Neuronal stem cell (in vitro differentiated cells): ENCODE data around the gene SORCS2.

Experiments used
- DNase-seq: peaks from one replicate; pipeline ENCODE4 v3.0.0-alpha.2; 2013; ENCODE audit warnings: low spot score
- H2AFZ ChIP-seq: one replicate; pipeline ENCODE4 v1.6.1; 2013; ENCODE audit warnings: mild to moderate bottlenecking, low read length, inconsistent platforms
- H2AK5ac ChIP-seq: 2 replicates; pipeline ENCODE4 v1.6.1; 2013; ENCODE audit warnings: low read depth, mild to moderate bottlenecking, inconsistent platforms, low read length, moderate library complexity, mixed read lengths
- H2BK120ac ChIP-seq: 2 replicates; pipeline ENCODE4 v1.6.1; 2013; ENCODE audit warnings: low read depth, mild to moderate bottlenecking, inconsistent platforms, low read length, moderate library complexity, mixed read lengths
- H2BK12ac ChIP-seq: one replicate; pipeline ENCODE4 v1.6.1; 2013; ENCODE audit warnings: low read length, inconsistent platforms
- H2BK15ac ChIP-seq: 2 replicates; pipeline ENCODE4 v1.6.1; 2013; ENCODE audit warnings: mild to moderate bottlenecking, low read length, inconsistent platforms, mixed read lengths
- H2BK5ac ChIP-seq: one replicate; pipeline ENCODE4 v1.6.1; 2013; ENCODE audit warnings: inconsistent platforms, mild to moderate bottlenecking, low read length, moderate library complexity
- H3K14ac ChIP-seq: one replicate; pipeline ENCODE4 v1.6.1; 2013; ENCODE audit warnings: low read length, inconsistent platforms
- H3K18ac ChIP-seq: 2 replicates; pipeline ENCODE4 v1.6.1; 2013; ENCODE audit warnings: low read length, inconsistent platforms
- H3K23ac ChIP-seq: 2 replicates; pipeline ENCODE4 v1.6.1; 2013; ENCODE audit warnings: low read depth, mild to moderate bottlenecking, mixed read lengths, low read length, inconsistent platforms; ENCODE audit not compliant: poor library complexity
- H3K27ac ChIP-seq: replicated peaks from 3 replicates; pipeline ENCODE4 v1.5.1; 2013; ENCODE audit warnings: low read length, inconsistent platforms
- H3K27me3 ChIP-seq, 3 experiments: 2 replicates each; pipeline ENCODE4 v1.6.1; 2013; ENCODE audit warnings: low read length in 3 of 3, mild to moderate bottlenecking in 2 of 3, inconsistent platforms in 1 of 3, low read depth in 1 of 3, mixed read lengths in 1 of 3, moderate library complexity in 1 of 3; ENCODE audit not compliant: control insufficient read depth in 3 of 3, insufficient read depth in 3 of 3
- H3K36me3 ChIP-seq, 2 donors: replicated peaks in 1 of 2; 2 replicates each; pipeline ENCODE4 v1.6.1; 2013; ENCODE audit warnings: low read length in 2 of 2; ENCODE audit not compliant: control insufficient read depth in 2 of 2, insufficient read depth in 2 of 2
- H3K4ac ChIP-seq: 2 replicates; pipeline ENCODE4 v1.6.1; 2013; ENCODE audit warnings: inconsistent platforms, mild to moderate bottlenecking, low read length, moderate library complexity
- H3K4me1 ChIP-seq, 2 donors: 1 replicate in 1 of 2; 2 replicates in 1 of 2; pipeline ENCODE4 v1.6.1; 2013; ENCODE audit warnings: low read length in 2 of 2, low read depth in 1 of 2; ENCODE audit not compliant: control insufficient read depth in 2 of 2, insufficient read depth in 1 of 2
- H3K4me2 ChIP-seq: one replicate; pipeline ENCODE4 v1.6.1; 2013; ENCODE audit warnings: mild to moderate bottlenecking, low read length, inconsistent platforms; ENCODE audit not compliant: insufficient read depth, poor library complexity, severe bottlenecking
- H3K4me3 ChIP-seq, 2 donors: 2 replicates each; pipeline ENCODE4 v1.5.1; 2013; ENCODE audit warnings: low read length in 2 of 2, mild to moderate bottlenecking in 2 of 2, inconsistent platforms in 1 of 2, moderate library complexity in 1 of 2
- H3K79me1 ChIP-seq: one replicate; pipeline ENCODE4 v1.6.1; 2013; ENCODE audit warnings: low read depth, mild to moderate bottlenecking, inconsistent platforms, low read length, moderate library complexity
- H3K9ac ChIP-seq: one replicate; pipeline ENCODE4 v1.6.1; 2013; ENCODE audit warnings: mild to moderate bottlenecking, low read depth, low read length, inconsistent platforms; ENCODE audit not compliant: poor library complexity
- H3K9me3 ChIP-seq, 2 donors: replicated peaks in 1 of 2; 2 replicates each; pipeline versions ENCODE3 to v1.6.1; 2013; ENCODE audit warnings: low read length in 2 of 2, mild to moderate bottlenecking in 2 of 2, inconsistent platforms in 1 of 2, low read depth in 1 of 2, mixed read lengths in 1 of 2, moderate library complexity in 1 of 2; ENCODE audit not compliant: control insufficient read depth in 2 of 2, insufficient read depth in 1 of 2
- H4K8ac ChIP-seq: one replicate; pipeline ENCODE4 v1.6.1; 2013; ENCODE audit warnings: low read depth, mild to moderate bottlenecking, inconsistent platforms, low read length, moderate library complexity
- H4K91ac ChIP-seq: one replicate; pipeline ENCODE4 v1.6.1; 2013; ENCODE audit warnings: low read length, low read depth, mild to moderate bottlenecking, inconsistent platforms; ENCODE audit not compliant: poor library complexity
- WGBS, 2 donors: extraction: QIAGEN DNeasy Blood & Tissue Kit; methylation state at CpG; one replicate each; pipeline ENCODE4 v1.1.7; 2013; ENCODE audit warnings: missing lambda C conversion rate in 2 of 2, mixed read lengths in 1 of 2; ENCODE audit not compliant: insufficient read length in 2 of 2, insufficient replicate concordance in 1 of 2; ENCODE audit errors: extremely low coverage in 2 of 2; 5-methylcytosine and 5-hydroxymethylcytosine counted together

The SORCS2 gene

DNA sequence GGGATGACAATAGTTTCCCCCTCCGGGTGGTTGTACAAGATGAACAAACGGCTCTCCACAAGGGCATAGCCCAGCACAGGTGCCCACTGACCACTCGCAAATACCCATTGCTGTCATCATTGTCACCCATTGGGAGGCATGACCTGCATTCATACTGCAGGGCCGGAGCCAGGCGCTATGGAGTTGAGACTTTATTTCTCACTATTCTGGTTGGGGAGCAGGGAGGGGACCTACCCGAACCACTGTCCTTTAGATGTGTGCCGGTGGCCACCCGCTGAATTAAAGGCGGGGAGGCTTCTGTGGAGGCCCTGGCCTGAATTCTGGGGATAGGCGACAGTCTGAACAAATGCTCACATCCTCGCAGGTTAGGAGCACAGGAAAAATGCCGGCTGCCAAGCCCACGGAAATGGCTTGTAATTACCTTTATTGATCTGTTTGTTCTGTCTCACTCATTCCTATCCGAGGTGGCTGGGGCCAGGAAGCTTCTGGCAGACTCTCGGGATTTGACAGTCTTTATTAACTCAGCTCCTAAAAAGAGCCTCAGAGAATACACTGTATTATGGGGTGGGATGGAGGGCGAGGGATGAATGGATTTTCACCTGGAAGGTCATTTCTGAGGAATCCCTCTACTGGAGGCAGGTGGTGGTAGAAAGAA is 367.5 kb downstream of the SORCS2 start:
- Histone ChIP-seq H4K91ac (no peak overlapping the region), H3K4ac (no peak overlapping the region), H3K9me3 (no peaks in the 10 kb centered on the region), H3K9ac (no peak overlapping the region), H3K36me3 (no peaks in the 10 kb centered on the region), H3K4me3 (no peak overlapping the region), H2BK15ac (no peak overlapping the region), H3K4me1 (no peaks in the 10 kb centered on the region), H3K23ac (no peak overlapping the region), H2AK5ac (no peak overlapping the region), H4K8ac (no peak overlapping the region), H3K27me3 (no peaks in the 10 kb centered on the region), H3K79me1 (no peaks in the 10 kb centered on the region), H3K4me2 (no peak overlapping the region), H2AFZ (no peak overlapping the region), H2BK5ac (no peak overlapping the region), H2BK12ac (no peak overlapping the region), H2BK120ac (no peak overlapping the region), H3K18ac (no peak overlapping the region), H3K27ac (no peak overlapping the region), H3K14ac (no peak overlapping the region)
- no peak for DNase-seq
- no CpG with 5 or more reads among the region's 16 CpGs for WGBS, 2 donors

DNA sequence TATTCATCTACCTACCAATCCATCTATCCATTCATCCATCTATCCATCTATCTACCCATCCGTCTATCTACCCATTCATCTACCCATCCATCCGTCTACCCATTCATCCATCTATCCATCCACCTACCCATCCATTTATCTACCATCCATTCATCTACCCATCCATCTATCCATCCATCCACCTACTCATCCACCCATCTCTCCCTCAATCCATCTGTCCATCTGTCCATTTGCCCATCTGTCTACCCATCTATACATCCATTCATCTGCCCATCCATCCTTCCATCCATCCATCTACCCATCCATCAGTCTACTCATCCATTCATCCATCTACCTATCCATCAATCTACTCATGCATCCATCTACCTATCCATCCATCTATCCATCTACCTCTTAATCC is 369.2 kb downstream of the SORCS2 start:
- no peak overlapping the region for H2BK5ac ChIP-seq
- H4K8ac ChIP-seq, result no peak overlapping the region
- no peaks in the 10 kb centered on the region for H3K27me3 ChIP-seq
- H2AFZ ChIP-seq, result no peak overlapping the region
- no peaks in the 10 kb centered on the region for H3K4me1 ChIP-seq
- no peak for DNase-seq
- no peak overlapping the region for H2BK15ac ChIP-seq
- no peaks in the 10 kb centered on the region for H3K36me3 ChIP-seq
- no peak overlapping the region for H2BK120ac ChIP-seq
- no peak overlapping the region for H3K4me3 ChIP-seq
- H3K27ac ChIP-seq, result no peak overlapping the region
- no peak overlapping the region for H3K14ac ChIP-seq
- H3K79me1 ChIP-seq, result no peaks in the 10 kb centered on the region
- 80 to 100% methylated on average over 1 to 2 of the region's 2 CpGs for WGBS, 2 donors
- no peak overlapping the region for H4K91ac ChIP-seq
- no peak overlapping the region for H2BK12ac ChIP-seq
- H3K9me3 ChIP-seq, result peaks cover 0 to 2% of the 10 kb centered on the region in 2 donors
- no peak overlapping the region for H3K9ac ChIP-seq
- H3K4ac ChIP-seq, result no peak overlapping the region
- no peak overlapping the region for H3K23ac ChIP-seq
- no peak overlapping the region for H3K4me2 ChIP-seq
- H2AK5ac ChIP-seq, result no peak overlapping the region
- H3K18ac ChIP-seq, result no peak overlapping the region

DNA sequence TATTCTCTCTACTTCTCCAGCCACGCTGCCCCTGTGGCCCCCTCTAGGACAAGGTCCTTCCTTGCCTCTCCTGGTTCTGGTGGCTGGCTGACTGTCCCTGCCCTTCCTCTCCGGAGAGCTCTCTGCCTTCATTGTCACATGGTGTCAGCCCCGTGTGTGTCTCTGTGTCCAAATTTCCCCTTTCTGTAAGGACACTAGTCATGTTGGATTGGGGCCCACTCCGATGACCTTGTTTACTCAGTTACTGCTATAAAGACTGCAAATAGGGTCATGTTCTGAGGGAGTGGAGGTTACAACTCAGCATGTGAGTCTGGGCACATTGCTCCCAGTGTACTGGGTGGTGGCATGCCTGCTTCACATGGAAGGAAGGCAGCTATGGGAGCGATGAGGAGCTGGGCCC is 371.9 kb downstream of the SORCS2 start:
- H3K36me3 ChIP-seq, result no peaks in the 10 kb centered on the region
- H3K4me1 ChIP-seq, result no peaks in the 10 kb centered on the region
- no peak overlapping the region for H2BK5ac ChIP-seq
- no peak overlapping the region for H4K91ac ChIP-seq
- H2AFZ ChIP-seq, result no peak overlapping the region
- no peak overlapping the region for H2BK15ac ChIP-seq
- WGBS, 2 donors, result no CpG with 5 or more reads among the region's 5 CpGs
- no peak overlapping the region for H2BK12ac ChIP-seq
- H3K14ac ChIP-seq, result no peak overlapping the region
- H3K9ac ChIP-seq, result no peak overlapping the region
- no peak overlapping the region for H4K8ac ChIP-seq
- no peak overlapping the region for H2BK120ac ChIP-seq
- no peak for DNase-seq
- no peak overlapping the region for H3K4ac ChIP-seq
- H3K27me3 ChIP-seq, result no peaks in the 10 kb centered on the region
- no peak overlapping the region for H2AK5ac ChIP-seq
- H3K23ac ChIP-seq, result no peak overlapping the region
- no peak overlapping the region for H3K4me3 ChIP-seq
- no peaks in the 10 kb centered on the region for H3K79me1 ChIP-seq
- H3K9me3 ChIP-seq, result peaks cover 0 to 2% of the 10 kb centered on the region in 2 donors
- H3K18ac ChIP-seq, result no peak overlapping the region
- no peak overlapping the region for H3K4me2 ChIP-seq
- H3K27ac ChIP-seq, result no peak overlapping the region

DNA sequence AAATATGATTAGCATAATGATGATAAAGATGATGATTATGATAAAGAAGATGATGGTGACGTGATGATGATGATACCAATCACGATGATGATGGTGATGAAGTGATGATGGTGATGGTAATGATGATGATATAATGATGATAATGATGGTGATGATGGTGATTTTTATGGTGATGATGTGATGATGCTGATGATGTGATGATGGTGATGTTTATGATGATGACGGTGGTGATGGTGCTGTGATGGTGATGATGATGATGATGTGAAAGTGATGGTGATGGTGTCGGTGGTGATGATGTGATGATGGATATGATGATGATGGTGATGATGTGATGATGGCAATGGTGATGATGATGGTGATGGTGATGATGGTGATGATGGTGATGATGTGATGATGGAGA is 373.1 kb downstream of the SORCS2 start:
- Histone ChIP-seq H2BK12ac (no peak overlapping the region), H3K79me1 (no peaks in the 10 kb centered on the region), H3K27ac (no peak overlapping the region), H4K91ac (no peak overlapping the region), H2BK120ac (no peak overlapping the region), H3K4me2 (no peak overlapping the region), H2AK5ac (no peak overlapping the region), H3K27me3 (no peaks in the 10 kb centered on the region), H3K4me3 (no peak overlapping the region), H4K8ac (no peak overlapping the region), H3K14ac (no peak overlapping the region), H3K9ac (no peak overlapping the region), H2BK5ac (no peak overlapping the region), H3K36me3 (no peaks in the 10 kb centered on the region), H3K18ac (no peak overlapping the region), H2AFZ (no peak overlapping the region), H3K9me3 (peaks cover 0 to 2% of the 10 kb centered on the region in 2 donors), H3K4ac (no peak overlapping the region), H3K4me1 (peaks cover 0 to 4% of the 10 kb centered on the region in 2 donors), H3K23ac (no peak overlapping the region), H2BK15ac (no peak overlapping the region)
- no peak for DNase-seq
- 94 to 100% methylated on average over 3 to 4 of the region's 4 CpGs for WGBS, 2 donors
